ENCODE data around the gene KMT2C. TPM values are rescaled to one million over a fixed set of nuclear protein-coding genes. Genes with fewer than 3 reads are reported as not detected.
"Not testable (repeated sequence)": the region's sequence is repeated elsewhere in the genome, so short reads cannot be mapped to it uniquely, and the experiment has no call there.

The KMT2C gene
- total RNA-seq, 1 donor from 2014 or later: 18.0 TPM

DNA sequence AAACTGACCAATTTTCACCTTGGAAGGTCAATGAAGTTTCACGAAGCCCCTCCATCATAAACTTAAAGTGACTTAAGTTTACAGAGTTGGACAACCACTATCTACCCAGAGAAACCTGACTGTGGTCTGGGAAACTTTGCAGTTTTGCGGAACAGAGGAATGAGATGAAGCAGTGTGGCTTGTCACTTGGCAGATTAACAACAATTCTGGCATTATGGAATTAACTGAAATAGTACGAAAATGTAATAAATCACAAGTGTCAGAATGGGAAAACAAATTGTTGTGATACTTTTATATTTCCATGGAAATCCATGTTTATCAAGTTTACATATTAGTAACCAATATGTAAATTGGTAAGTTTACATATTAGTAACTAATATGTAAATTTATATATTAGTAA, 4.9 kb downstream of the KMT2C start:
- H3K4me3 ChIP-seq (ENCODE audit: low read depth, low read length): no peak overlapping the region
- DNase-seq (ENCODE audit: low read depth): no peak
- TF ChIP-seq, protein P1, sequence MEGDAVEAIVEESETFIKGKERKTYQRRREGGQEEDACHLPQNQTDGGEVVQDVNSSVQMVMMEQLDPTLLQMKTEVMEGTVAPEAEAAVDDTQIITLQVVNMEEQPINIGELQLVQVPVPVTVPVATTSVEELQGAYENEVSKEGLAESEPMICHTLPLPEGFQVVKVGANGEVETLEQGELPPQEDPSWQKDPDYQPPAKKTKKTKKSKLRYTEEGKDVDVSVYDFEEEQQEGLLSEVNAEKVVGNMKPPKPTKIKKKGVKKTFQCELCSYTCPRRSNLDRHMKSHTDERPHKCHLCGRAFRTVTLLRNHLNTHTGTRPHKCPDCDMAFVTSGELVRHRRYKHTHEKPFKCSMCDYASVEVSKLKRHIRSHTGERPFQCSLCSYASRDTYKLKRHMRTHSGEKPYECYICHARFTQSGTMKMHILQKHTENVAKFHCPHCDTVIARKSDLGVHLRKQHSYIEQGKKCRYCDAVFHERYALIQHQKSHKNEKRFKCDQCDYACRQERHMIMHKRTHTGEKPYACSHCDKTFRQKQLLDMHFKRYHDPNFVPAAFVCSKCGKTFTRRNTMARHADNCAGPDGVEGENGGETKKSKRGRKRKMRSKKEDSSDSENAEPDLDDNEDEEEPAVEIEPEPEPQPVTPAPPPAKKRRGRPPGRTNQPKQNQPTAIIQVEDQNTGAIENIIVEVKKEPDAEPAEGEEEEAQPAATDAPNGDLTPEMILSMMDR (conservative IDR thresholded peaks at IDR 0.05; ENCODE audit: low read depth, low read length): no peak

DNA sequence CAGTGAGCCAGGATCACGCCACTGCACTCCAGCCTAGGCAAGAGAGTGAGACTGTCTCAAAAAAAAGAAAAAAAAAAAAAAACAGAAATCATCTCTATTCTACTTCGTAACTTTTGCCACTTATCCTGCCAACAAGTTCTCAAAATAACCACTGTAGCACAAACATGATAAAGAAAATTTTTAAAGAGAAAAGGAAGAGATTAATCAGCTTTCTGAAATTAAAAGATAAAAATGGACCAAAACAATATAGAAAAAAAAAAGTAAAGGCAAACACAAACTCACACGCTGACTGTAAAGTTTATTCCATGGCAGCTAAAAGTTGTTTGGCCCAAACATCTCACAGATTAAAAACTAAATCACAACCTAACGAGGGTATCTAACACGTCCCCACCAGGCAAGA, 5.7 kb downstream of the KMT2C start:
- DNase-seq (ENCODE audit: low read depth); H3K4me3 ChIP-seq (ENCODE audit: low read depth, low read length): not testable (repeated sequence)

DNA sequence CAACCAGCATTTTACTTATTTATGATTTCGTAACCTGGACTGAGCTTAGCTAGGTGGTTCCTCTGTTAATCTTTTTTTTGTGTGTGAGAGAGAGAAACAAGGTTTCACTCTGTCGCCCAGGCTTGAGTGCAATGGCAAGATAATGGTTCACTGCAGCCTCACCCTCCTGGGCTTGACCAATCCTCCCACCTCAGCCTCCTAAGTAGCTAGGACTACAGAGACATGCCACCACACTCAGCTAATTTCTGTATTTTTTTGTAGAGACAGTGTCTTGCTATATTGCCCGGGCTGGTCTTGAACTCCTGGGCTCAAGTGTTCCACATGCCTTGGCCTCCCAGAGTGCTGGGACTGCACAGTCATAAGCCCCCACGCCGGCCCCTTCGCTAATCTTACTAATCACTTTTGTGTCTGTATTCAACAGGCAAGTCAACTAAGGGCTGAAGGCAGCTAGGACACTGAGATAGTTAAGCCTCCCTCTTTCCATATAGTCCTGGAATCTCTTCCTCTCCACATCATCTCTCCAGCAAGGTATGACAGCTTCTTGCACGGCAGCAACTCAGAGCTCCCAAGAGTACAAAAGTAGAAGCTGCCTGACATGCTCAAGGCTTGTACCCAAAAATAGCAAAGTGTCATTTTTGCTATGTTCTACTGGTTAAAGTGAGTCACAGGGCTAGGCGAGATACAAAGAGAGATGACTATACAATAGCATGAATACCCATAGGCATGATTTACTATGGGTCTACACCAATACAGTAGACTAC, 11.3 kb downstream of the KMT2C start:
- no peak overlapping the region for H3K4me3 ChIP-seq (ENCODE audit: low read depth, low read length)
- DNase-seq (ENCODE audit: low read depth): no peak
- TF ChIP-seq, protein P1 (conservative IDR thresholded peaks at IDR 0.05; ENCODE audit: low read depth, low read length): no peak

DNA sequence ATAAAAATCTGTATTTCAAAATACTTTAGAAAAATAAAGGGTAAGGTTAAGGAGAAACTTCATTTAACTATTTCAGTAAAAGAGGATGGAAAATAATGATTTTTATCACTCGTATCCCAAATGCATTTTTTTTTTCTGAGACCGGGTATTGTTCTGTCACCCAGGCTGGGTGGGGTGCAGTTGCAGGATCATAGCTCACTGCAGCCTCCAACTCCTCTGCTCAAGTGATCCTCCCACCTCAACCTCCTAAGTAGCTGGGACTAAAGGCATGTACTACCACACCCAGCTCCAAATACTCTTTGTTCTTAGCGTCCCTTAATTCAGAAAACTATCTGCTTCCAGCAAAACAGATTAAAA, 11.8 kb downstream of the KMT2C start:
- TF ChIP-seq, protein P1 (conservative IDR thresholded peaks at IDR 0.05; ENCODE audit: low read depth, low read length): no peak
- no peak for DNase-seq (ENCODE audit: low read depth)
- no peak overlapping the region for H3K4me3 ChIP-seq (ENCODE audit: low read depth, low read length)

DNA sequence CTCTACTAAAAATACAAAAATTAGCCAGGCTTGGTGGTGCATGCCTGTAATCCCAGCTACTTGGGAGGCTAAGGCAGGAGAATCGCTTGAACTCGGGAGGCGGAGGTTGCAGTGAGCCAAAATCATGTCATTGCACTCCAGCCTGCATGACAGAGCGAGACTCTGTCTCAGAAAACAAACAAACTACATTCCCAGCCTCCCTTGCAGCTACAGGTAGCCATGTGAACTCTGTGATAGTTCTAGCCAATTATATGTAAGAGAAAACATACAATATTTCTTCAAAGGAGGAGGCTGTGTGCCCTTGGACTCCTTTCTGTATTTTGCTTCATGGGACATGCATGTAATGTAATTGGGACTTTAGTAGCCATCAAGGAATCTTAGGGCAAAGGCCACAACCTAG, 12.6 kb downstream of the KMT2C start:
- not testable (repeated sequence) for DNase-seq (ENCODE audit: low read depth); H3K4me3 ChIP-seq (ENCODE audit: low read depth, low read length)

DNA sequence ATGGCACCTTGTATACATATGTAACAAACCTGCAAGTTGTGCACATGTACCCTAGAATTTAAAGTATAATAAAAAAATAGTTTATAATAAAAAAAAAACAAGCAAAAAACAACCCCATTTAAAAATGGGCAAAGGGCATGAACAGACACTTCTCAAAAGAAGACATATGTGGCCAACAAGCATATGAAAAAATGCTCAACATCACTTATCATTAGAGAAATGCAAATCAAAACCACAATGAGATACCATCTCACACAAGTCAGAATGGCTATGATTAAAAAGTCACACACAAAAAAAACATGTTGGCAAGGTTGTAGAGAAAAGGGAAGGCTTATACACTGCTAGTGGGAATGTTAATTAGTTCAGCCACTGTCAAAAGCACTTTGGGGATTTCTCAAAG, 14.9 kb downstream of the KMT2C start:
- H3K4me3 ChIP-seq (ENCODE audit: low read depth, low read length); DNase-seq (ENCODE audit: low read depth): not testable (repeated sequence)

DNA sequence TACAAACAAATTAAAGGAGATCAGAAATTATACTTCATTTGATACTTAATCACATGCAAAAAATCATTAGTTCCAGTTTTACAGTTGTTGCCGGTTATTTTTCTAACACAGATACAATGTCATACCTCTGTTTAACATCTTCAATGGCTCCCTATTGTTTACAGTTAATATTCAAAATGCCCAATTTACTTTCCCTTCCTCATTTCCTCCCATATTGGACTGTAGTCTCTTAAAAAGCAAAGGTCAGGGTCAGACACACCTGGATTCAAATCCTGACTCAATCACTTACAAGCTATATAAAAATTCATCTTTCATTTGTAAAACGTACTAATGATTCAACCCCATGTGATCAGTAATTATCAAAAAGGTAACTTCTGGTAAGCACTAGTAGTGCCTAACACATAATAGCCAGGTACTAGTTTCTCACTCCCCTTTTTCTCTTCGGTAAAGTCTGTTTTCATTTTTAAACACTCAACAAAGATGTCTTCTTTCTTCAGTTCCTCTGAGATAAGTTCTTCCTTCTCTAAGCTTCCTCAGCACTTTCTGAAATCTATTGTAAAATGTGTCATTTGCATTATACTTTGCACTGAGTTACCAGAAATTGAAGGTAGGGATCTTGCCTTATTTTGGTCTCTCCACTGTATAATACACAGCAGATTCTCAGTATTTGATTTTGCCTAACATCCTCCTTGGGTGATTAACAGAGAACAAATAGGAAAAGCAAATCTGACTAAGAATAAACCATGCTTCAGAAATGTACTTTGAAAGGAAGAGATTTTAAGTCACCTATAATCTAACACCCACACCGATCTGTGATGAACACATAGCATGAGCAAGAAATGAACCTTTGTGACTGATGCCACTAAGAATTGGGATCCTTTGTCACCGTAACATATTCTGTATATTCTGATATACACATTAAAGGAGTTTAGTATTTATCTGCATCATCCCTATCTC, 16.1 kb downstream of the KMT2C start:
- H3K4me3 ChIP-seq (ENCODE audit: low read depth, low read length): no peak overlapping the region
- DNase-seq (ENCODE audit: low read depth): no peak
- TF ChIP-seq, protein P1 (conservative IDR thresholded peaks at IDR 0.05; ENCODE audit: low read depth, low read length): no peak

DNA sequence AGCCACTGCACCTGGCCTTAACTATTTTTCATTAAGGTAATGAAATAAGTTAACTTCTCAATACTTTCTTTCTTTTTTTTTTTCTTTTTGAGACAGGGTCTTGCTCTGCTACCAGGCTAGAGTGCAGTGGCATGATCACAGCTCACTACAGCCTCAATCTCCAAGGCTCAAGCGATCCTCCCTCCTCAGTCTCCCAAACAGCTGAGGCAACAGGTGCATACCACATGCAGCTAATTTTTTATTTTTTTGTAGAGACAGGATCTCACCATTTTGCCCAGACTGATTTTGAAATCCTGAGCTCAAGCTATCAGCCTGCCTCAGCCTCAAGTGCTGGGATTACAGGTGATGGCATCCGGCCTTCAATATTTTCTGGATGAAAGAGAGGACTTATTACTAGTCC, 21.0 kb downstream of the KMT2C start:
- TF ChIP-seq, protein P1 (conservative IDR thresholded peaks at IDR 0.05; ENCODE audit: low read depth, low read length): no peak

More for the DNA sequence above, 21.0 kb downstream of the KMT2C start:
- H3K4me3 ChIP-seq (ENCODE audit: low read depth, low read length): no peak overlapping the region
- no peak for DNase-seq (ENCODE audit: low read depth)
